GM12878 (cell line): ENCODE results near the gene ARVCF. TPM values are rescaled to one million over a fixed set of nuclear protein-coding genes. Genes with fewer than 3 reads are reported as not detected.

Source experiments
- ATAC-seq: fragments of 200-7000 bp; cut with Tn5 transposase; 3 replicates; pipeline ENCODE4 v1.9.1; 2020; ENCODE audit warnings: mild to moderate bottlenecking, moderate library complexity
- BruUV-seq: library from RNA; stranded (reverse); fragments of 400-500 nt; replicated peaks from 2 replicates; lab custom pipeline; 2021; lab: Mats Ljungman, UMichigan
- CTCF ChIA-PET: fragments of 300-600 bp; sonication (Branson Sonifier 250); formaldehyde crosslinking; extraction: SDS; loops from one replicate; lab custom pipeline; 2021; ENCODE audit warnings: inconsistent platforms; lab: Yijun Ruan, JAX
- POLR2A ChIA-PET: fragments of 350-600 bp; formaldehyde crosslinking; extraction: SDS; loops from one replicate; lab custom pipeline; 2021; ENCODE audit warnings: inconsistent platforms; lab: Charles Lee
- RAD21 ChIA-PET: fragments of 300-600 bp; sonication (Branson Sonifier 250); formaldehyde crosslinking; loops from one replicate; lab custom pipeline; 2023; ENCODE audit warnings: antibody characterized with exemption; ENCODE audit not compliant: unreplicated experiment; lab: Charles Lee
- SMC1A ChIA-PET: fragments of 300-600 bp; sonication (Branson Sonifier 250); formaldehyde crosslinking; loops from one replicate; lab custom pipeline; 2023; ENCODE audit not compliant: unreplicated experiment, uncharacterized antibody; lab: Charles Lee
- DNase-seq: peaks from one replicate; pipeline ENCODE4 v3.0.0-alpha.2; 2011; ENCODE audit warnings: low read depth, low spot score
- FAIRE-seq: peaks from 3 replicates; lab custom pipeline; 2011; peaks lifted over from hg19 to GRCh38; lab: Jason Lieb, UNC
- H2AFZ ChIP-seq: 2 replicates; pipeline ENCODE4 v1.6.0; 2011; ENCODE audit warnings: low read depth, low read length, control low read depth; ENCODE audit not compliant: control insufficient read depth
- H3K27ac ChIP-seq: 2 replicates; pipeline ENCODE4 v1.5.1; 2011; ENCODE audit warnings: control low read depth; ENCODE audit not compliant: control insufficient read depth, insufficient read depth
- H3K27me3 ChIP-seq, 2 experiments: replicated peaks in 1 of 2; 2 replicates each; pipeline versions ENCODE4 v1.6.0 to v1.6.1; 2011; ENCODE audit warnings: low read length in 1 of 2; ENCODE audit not compliant: control insufficient read depth in 2 of 2, insufficient read depth in 2 of 2
- H3K36me3 ChIP-seq, 2 experiments: 2 replicates each; pipeline ENCODE4 v1.5.1; 2011; ENCODE audit warnings: low read length in 1 of 2; ENCODE audit not compliant: control insufficient read depth in 2 of 2, insufficient read depth in 2 of 2
- H3K4me1 ChIP-seq: 2 replicates; pipeline ENCODE4 v1.6.1; 2011; ENCODE audit warnings: mild to moderate bottlenecking, low read length, moderate library complexity, mixed read lengths; ENCODE audit not compliant: control insufficient read depth, insufficient read depth
- H3K4me2 ChIP-seq: 2 replicates; pipeline ENCODE4 v1.6.0; 2011; ENCODE audit warnings: control low read depth; ENCODE audit not compliant: control insufficient read depth, insufficient read depth
- H3K4me3 ChIP-seq: fragments of 200-600 bp; sonication (generic); 2 replicates; pipeline ENCODE4 v1.5.1; 2016
- H3K79me2 ChIP-seq: 2 replicates; pipeline ENCODE4 v1.6.0; 2011; ENCODE audit warnings: low read length; ENCODE audit not compliant: control insufficient read depth, insufficient read depth
- H3K9ac ChIP-seq: 2 replicates; pipeline ENCODE4 v1.8.0; 2011; ENCODE audit warnings: low read length, control low read depth, mixed read lengths; ENCODE audit not compliant: control insufficient read depth, insufficient read depth
- H3K9me3 ChIP-seq: replicated peaks from 3 replicates; pipeline ENCODE4 v1.5.1; 2011; ENCODE audit warnings: mild to moderate bottlenecking, low read length; ENCODE audit not compliant: control insufficient read depth, insufficient read depth
- H4K20me1 ChIP-seq: 2 replicates; pipeline ENCODE4 v1.6.0; 2011; ENCODE audit not compliant: control insufficient read depth, insufficient read depth
- BCL3 ChIP-seq: IDR thresholded peaks from 2 replicates; pipeline ENCODE4 v1.6.1; 2011; ENCODE audit warnings: borderline replicate concordance, low read depth, mild to moderate bottlenecking, moderate library complexity, low read length; ENCODE audit not compliant: insufficient read depth, poor library complexity, severe bottlenecking
- BMI1 ChIP-seq: fragments of 450-650 bp; IDR thresholded peaks from 2 replicates; pipeline ENCODE4 v1.6.1; 2016; ENCODE audit warnings: mild to moderate bottlenecking, moderate library complexity, borderline replicate concordance
- DPF2 ChIP-seq: fragments of 450-650 bp; IDR thresholded peaks from 2 replicates; pipeline ENCODE4 v1.6.1; 2017; ENCODE audit warnings: mild to moderate bottlenecking
- E4F1 ChIP-seq: fragments of 450-650 bp; IDR thresholded peaks from 2 replicates; pipeline ENCODE4 v1.6.1; 2018; ENCODE audit warnings: borderline replicate concordance, mild to moderate bottlenecking; ENCODE audit not compliant: partially characterized antibody
- HDGF ChIP-seq: fragments of 450-650 bp; IDR thresholded peaks from 2 replicates; pipeline ENCODE4 v1.6.1; 2016; ENCODE audit warnings: antibody characterized with exemption
- IKZF1 ChIP-seq: fragments of 450-650 bp; conservative IDR thresholded peaks from 2 replicates; pipeline ENCODE4 v1.6.1; 2017; ENCODE audit warnings: antibody characterized with exemption, mild to moderate bottlenecking
- POU2F2 ChIP-seq: IDR thresholded peaks from 3 replicates; pipeline ENCODE4 v1.6.1; 2011; ENCODE audit warnings: low read depth, mild to moderate bottlenecking, low read length, borderline replicate concordance
- RAD21 ChIP-seq: IDR thresholded peaks from 2 replicates; pipeline ENCODE4 v1.6.1; 2011; ENCODE audit warnings: mild to moderate bottlenecking, low read depth, low read length, moderate library complexity; ENCODE audit not compliant: insufficient read depth
- SIX5 ChIP-seq: IDR thresholded peaks from 2 replicates; pipeline ENCODE4 v1.6.1; 2011; ENCODE audit warnings: mild to moderate bottlenecking, low read depth, low read length, moderate library complexity; ENCODE audit not compliant: severe bottlenecking
- SPI1 ChIP-seq: IDR thresholded peaks from 2 replicates; pipeline ENCODE4 v1.6.1; 2011; ENCODE audit warnings: low read depth, mild to moderate bottlenecking, low read length, moderate library complexity, borderline replicate concordance; ENCODE audit not compliant: insufficient read depth
- SUZ12 ChIP-seq: fragments of 200-600 bp; sonication (generic); IDR thresholded peaks from one replicate; pipeline ENCODE4 v1.6.1; 2018; ENCODE audit warnings: antibody characterized with exemption, mild to moderate bottlenecking; ENCODE audit not compliant: unreplicated experiment
- TCF12 ChIP-seq: IDR thresholded peaks from 2 replicates; pipeline ENCODE4 v1.6.1; 2011; ENCODE audit warnings: low read depth, mild to moderate bottlenecking, low read length
- ZBTB11 ChIP-seq: fragments of 450-650 bp; formaldehyde crosslinking; IDR thresholded peaks from 2 replicates; pipeline ENCODE4 v1.5.0; 2022; ENCODE audit warnings: mild to moderate bottlenecking, missing genetic modification characterization
- ZNF274 ChIP-seq: IDR thresholded peaks from one replicate; pipeline ENCODE4 v1.8.0; 2011; ENCODE audit not compliant: insufficient read length, insufficient read depth
- ZSCAN29 ChIP-seq: fragments of 450-650 bp; IDR thresholded peaks from 2 replicates; pipeline ENCODE4 v1.6.1; 2017; ENCODE audit warnings: mild to moderate bottlenecking, moderate library complexity
- in situ Hi-C: fragments of 300-500 bp; cut with MboI; formaldehyde crosslinking; loops from 9 replicates; pipeline ENCODE4 v1.14.3; 2018; ENCODE audit warnings: mixed read lengths
- intact Hi-C: fragments of 100-400 bp; cut with micrococcal nuclease; formaldehyde crosslinking; loops from one replicate; pipeline ENCODE4 v1.14.2; 2022; ENCODE audit not compliant: unreplicated experiment
- polyA plus RNA-seq, 11 experiments: library from polyadenylated mRNA; depleted of rRNA in 4 of 11; unstranded in 6 of 11; stranded (reverse) in 5 of 11; fragments of >200 nt; fragmentation: Nextera tagmentation in 4 of 11; fragmentation: Illumina TruSeq in 1 of 11; extraction: Ambion mirVana in 4 of 11; extraction: Trizol in 1 of 11; gene quantifications; 1 replicate in 1 of 11; 2 replicates in 10 of 11; pipeline versions ENCODE4 v1.2.1 to v1.2.3, GENCODE V29; 2011 to 2016; ENCODE audit warnings: inconsistent platforms in 2 of 11, missing spikeins in 2 of 11, low read depth in 1 of 11
- total RNA-seq, 4 experiments: library from RNA; depleted of rRNA in 3 of 4; stranded (reverse); fragments of >200 nt in 3 of 4; fragmentation: Illumina TruSeq in 1 of 4; extraction: Trizol in 1 of 4; gene quantifications; 2 replicates each; pipeline versions ENCODE4 v1.2.1 to v1.2.3, GENCODE V29; 2013 to 2021

The ARVCF gene
- total and polyA plus RNA-seq, 10 of the 15 experiments (the other 5 are each of a cell fraction or from before 2014, with no cell fraction given) = 0.13 to 1.9 (median 1.0) TPM; not detected in 2

GRCh38 chr22:19991645-19992451, 24.8 kb downstream of the ARVCF start (continued):
- TF ChIP-seq ZBTB11 (CRISPR knock-in tag) (no peak), DPF2 (no peak), SPI1 (no peak), RAD21 (no peak), SIX5 (no peak), BCL3 (no peak), ZNF274 (no peak)

GRCh38 chr22:19991395-19991644, 25.3 kb downstream of the ARVCF start:
- in situ Hi-C loops (no loop called here), intact Hi-C loops (no loop called here)
- H3K4me3 ChIP-seq = no peak overlapping the region
- H3K9ac ChIP-seq = no peak overlapping the region
- ATAC-seq = no peak
- no peaks in the 10 kb centered on the region for H3K36me3 ChIP-seq
- H2AFZ ChIP-seq = no peak overlapping the region
- no peaks in the 10 kb centered on the region for H3K9me3 ChIP-seq
- no peaks in the 10 kb centered on the region for H4K20me1 ChIP-seq
- no peak for DNase-seq
- H3K79me2 ChIP-seq = no peaks in the 10 kb centered on the region
- no peak overlapping the region for H3K27ac ChIP-seq
- H3K4me1 ChIP-seq = no peaks in the 10 kb centered on the region
- ChIA-PET RAD21 (no interaction called here), SMC1A (no interaction called here), CTCF (no interaction called here), POLR2A (no interaction called here)
- H3K4me2 ChIP-seq = no peak overlapping the region
- no TSS peak for BruUV-seq
- H3K27me3 ChIP-seq = no peaks in the 10 kb centered on the region; a peak in 2 of 4 replicates
- FAIRE-seq = no peak
- TF ChIP-seq HDGF (no peak), ZSCAN29 (no peak), SUZ12 (no peak), E4F1 (no peak), TCF12 (no peak), IKZF1 (no peak), BMI1 (no peak), BCL3 (no peak), POU2F2 (no peak)
